ENCODE measurements around the gene E2F3. TPM values are rescaled to one million over a fixed set of nuclear protein-coding genes. Genes with fewer than 3 reads are reported as not detected.

The E2F3 gene
- total and polyA plus RNA-seq, 4 donors: 4.1 to 13.3 (median 7.7) TPM

- peaks cover 0 to 18% (median 13%) of the 10 kb centered on the region in 4 donors for H3K36me3 ChIP-seq (ENCODE audit: control insufficient read depth in 4 of 4, insufficient read depth in 4 of 4, low read length in 4 of 4)
- no peak overlapping the region for H3K9ac ChIP-seq (ENCODE audit: insufficient read depth in 1 of 2, low read length in 2 of 2)
- ATAC-seq (ENCODE audit: insufficient read depth, low FRiP score) (no peak), DNase-seq (no peak)
- H3K9me3 ChIP-seq (ENCODE audit: control insufficient read depth in 4 of 4, insufficient read depth in 3 of 4, low read length in 3 of 4): no peaks in the 10 kb centered on the region
- no peak for TF ChIP-seq CTCF (IDR thresholded peaks at IDR 0.05; ENCODE audit: control extremely low read depth, extremely low read depth)
- H3K4me1 ChIP-seq (ENCODE audit: control insufficient read depth in 5 of 5, insufficient read depth in 5 of 5, low read length in 5 of 5): peaks cover 0 to 5% (median 0%) of the 10 kb centered on the region in 5 donors
- no peak overlapping the region for H3K27ac ChIP-seq (ENCODE audit: low read depth in 1 of 2, low read length in 1 of 2)
- no peak overlapping the region for H3K4me3 ChIP-seq
- no peaks in the 10 kb centered on the region for H3K27me3 ChIP-seq (ENCODE audit: control insufficient read depth in 3 of 3, insufficient read depth in 3 of 3, low read length in 2 of 3)
- WGBS, 2 donors: 93 to 95% methylated on average over 6 of the region's 6 CpGs
These were observed 86.1 kb downstream of the E2F3 start for GRCh38 chr6:20487669-20488375.

- Histone ChIP-seq H3K9me3 (ENCODE audit: control insufficient read depth in 4 of 4, insufficient read depth in 3 of 4, low read length in 3 of 4) (no peaks in the 10 kb centered on the region), H3K27ac (ENCODE audit: low read depth in 1 of 2, low read length in 1 of 2) (no peak overlapping the region), H3K36me3 (ENCODE audit: control insufficient read depth in 4 of 4, insufficient read depth in 4 of 4, low read length in 4 of 4) (peaks cover 0 to 17% (median 11%) of the 10 kb centered on the region in 4 donors), H3K4me1 (ENCODE audit: control insufficient read depth in 5 of 5, insufficient read depth in 5 of 5, low read length in 5 of 5) (no peaks in the 10 kb centered on the region), H3K4me3 (no peak overlapping the region), H3K27me3 (ENCODE audit: control insufficient read depth in 3 of 3, insufficient read depth in 3 of 3, low read length in 2 of 3) (no peaks in the 10 kb centered on the region), H3K9ac (ENCODE audit: insufficient read depth in 1 of 2, low read length in 2 of 2) (no peak overlapping the region)
- no peak for DNase-seq
- TF ChIP-seq CTCF (IDR thresholded peaks at IDR 0.05; ENCODE audit: control extremely low read depth, extremely low read depth): no peak
- WGBS, 2 donors: 97 to 98% methylated on average over 6 of the region's 6 CpGs
- no peak for ATAC-seq (ENCODE audit: insufficient read depth, low FRiP score)
These were observed 88.9 kb downstream of the E2F3 start for GRCh38 chr6:20490591-20490990.

- Histone ChIP-seq H3K27me3 (ENCODE audit: control insufficient read depth in 3 of 3, insufficient read depth in 3 of 3, low read length in 2 of 3) (no peaks in the 10 kb centered on the region), H3K9me3 (ENCODE audit: control insufficient read depth in 4 of 4, insufficient read depth in 3 of 4, low read length in 3 of 4) (no peaks in the 10 kb centered on the region), H3K9ac (ENCODE audit: insufficient read depth in 1 of 2, low read length in 2 of 2) (no peak overlapping the region), H3K4me3 (no peak overlapping the region), H3K27ac (ENCODE audit: low read depth in 1 of 2, low read length in 1 of 2) (no peak overlapping the region), H3K36me3 (ENCODE audit: control insufficient read depth in 4 of 4, insufficient read depth in 4 of 4, low read length in 4 of 4) (peaks cover 0 to 11% (median 11%) of the 10 kb centered on the region in 4 donors), H3K4me1 (ENCODE audit: control insufficient read depth in 5 of 5, insufficient read depth in 5 of 5, low read length in 5 of 5) (no peaks in the 10 kb centered on the region)
- no peak for TF ChIP-seq CTCF (IDR thresholded peaks at IDR 0.05; ENCODE audit: control extremely low read depth, extremely low read depth)
- WGBS, 2 donors: 87 to 92% methylated on average over 2 of the region's 2 CpGs
- DNase-seq: no peak
- ATAC-seq (ENCODE audit: insufficient read depth, low FRiP score): no peak
These were observed 90.4 kb downstream of the E2F3 start for GRCh38 chr6:20492099-20492498.
